Activated CD4-positive, alpha-beta memory T cell treated with anti-CD3 and anti-CD28 coated beads, Interleukin-2, amount 10 ng/mL, durations not matched to agents 7 days and 5 days (primary cell): ENCODE results near the gene SH3GL2. TPM values are rescaled to one million over a fixed set of nuclear protein-coding genes. Genes with fewer than 3 reads are reported as not detected.

Experiments used
- CTCF ChIA-PET: fragments of 350-600 bp; sonication (Branson Sonifier 250); formaldehyde crosslinking; loops from one replicate; lab custom pipeline; 2021; ENCODE audit warnings: antibody characterized with exemption, inconsistent platforms; lab: Charles Lee
- POLR2A ChIA-PET: fragments of 350-600 bp; sonication (Branson Sonifier 250); formaldehyde crosslinking; loops from one replicate; lab custom pipeline; 2021; ENCODE audit warnings: antibody characterized with exemption; lab: Charles Lee
- DNase-seq: peaks from one replicate; pipeline ENCODE4 v3.0.0-alpha.2; 2020
- H3K27ac Mint-ChIP-seq: one replicate; pipeline ENCODE4 v1.8.0; 2021; ENCODE audit warnings: mild to moderate bottlenecking, mixed read lengths
- H3K27me3 Mint-ChIP-seq: one replicate; pipeline ENCODE4 v1.8.0; 2021; ENCODE audit warnings: mixed read lengths
- H3K36me3 Mint-ChIP-seq: one replicate; pipeline ENCODE4 v1.8.0; 2021; ENCODE audit warnings: low read depth, mixed read lengths
- H3K4me1 Mint-ChIP-seq: one replicate; pipeline ENCODE4 v1.8.0; 2021; ENCODE audit warnings: mixed read lengths
- H3K4me3 Mint-ChIP-seq: one replicate; pipeline ENCODE4 v1.8.0; 2021; ENCODE audit warnings: mild to moderate bottlenecking, mixed read lengths
- H3K9me3 Mint-ChIP-seq: one replicate; pipeline ENCODE4 v1.8.0; 2021; ENCODE audit warnings: mixed read lengths
- total RNA-seq, 2 experiments: library from RNA; stranded (reverse); gene quantifications; one replicate each; pipeline ENCODE4 v1.2.3, GENCODE V29; 2021

The SH3GL2 gene
- total RNA-seq, 2 experiments from 2014 or later, result not detected

DNA sequence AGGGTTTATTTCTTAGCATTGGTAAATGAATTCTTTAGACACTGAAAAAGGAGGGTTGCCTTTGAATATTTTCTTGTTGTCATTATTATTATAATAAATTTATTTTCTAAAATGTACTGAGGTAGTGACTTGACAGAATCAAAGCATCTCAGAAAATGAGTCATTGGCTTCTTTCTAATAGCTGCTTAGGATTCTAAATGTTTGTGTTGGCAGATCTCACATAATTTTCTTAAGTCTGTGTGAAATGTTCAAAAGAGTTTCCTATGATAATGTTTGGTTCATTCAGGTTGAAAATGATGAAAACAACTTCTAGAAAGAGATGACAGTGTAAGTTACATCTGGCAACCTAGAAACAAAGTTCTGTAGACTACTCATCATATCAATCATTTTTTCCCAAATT lies 69.7 kb downstream of the SH3GL2 start:
- Mint-ChIP-seq H3K36me3 (no peaks in the 10 kb centered on the region), H3K27me3 (no peaks in the 10 kb centered on the region), H3K4me3 (no peak overlapping the region), H3K4me1 (no peaks in the 10 kb centered on the region), H3K27ac (no peak overlapping the region), H3K9me3 (peaks cover 6% of the 10 kb centered on the region)
- POLR2A ChIA-PET, result no interaction called here
- CTCF ChIA-PET, result no interaction called here
- DNase-seq, result no peak

DNA sequence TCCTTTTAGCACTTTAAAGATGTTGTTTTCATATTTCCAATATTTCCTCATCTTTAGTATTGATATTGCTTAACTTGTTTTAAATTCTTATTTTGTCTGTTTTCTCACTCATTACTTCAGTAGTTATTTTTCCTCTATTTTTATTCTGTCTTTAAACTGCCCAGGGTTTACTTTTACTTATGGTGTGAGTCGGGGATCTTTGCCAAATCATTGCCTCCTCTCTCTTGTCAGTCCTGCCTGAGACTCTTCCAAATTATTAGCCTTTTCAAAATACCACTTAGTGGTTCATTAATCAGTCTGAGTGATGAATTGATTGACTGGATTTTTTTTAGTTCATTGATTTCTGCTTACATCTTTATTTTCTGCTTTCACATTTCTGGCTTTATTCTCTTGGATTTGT lies 72.9 kb downstream of the SH3GL2 start:
- H3K36me3 Mint-ChIP-seq, result no peaks in the 10 kb centered on the region

DNA sequence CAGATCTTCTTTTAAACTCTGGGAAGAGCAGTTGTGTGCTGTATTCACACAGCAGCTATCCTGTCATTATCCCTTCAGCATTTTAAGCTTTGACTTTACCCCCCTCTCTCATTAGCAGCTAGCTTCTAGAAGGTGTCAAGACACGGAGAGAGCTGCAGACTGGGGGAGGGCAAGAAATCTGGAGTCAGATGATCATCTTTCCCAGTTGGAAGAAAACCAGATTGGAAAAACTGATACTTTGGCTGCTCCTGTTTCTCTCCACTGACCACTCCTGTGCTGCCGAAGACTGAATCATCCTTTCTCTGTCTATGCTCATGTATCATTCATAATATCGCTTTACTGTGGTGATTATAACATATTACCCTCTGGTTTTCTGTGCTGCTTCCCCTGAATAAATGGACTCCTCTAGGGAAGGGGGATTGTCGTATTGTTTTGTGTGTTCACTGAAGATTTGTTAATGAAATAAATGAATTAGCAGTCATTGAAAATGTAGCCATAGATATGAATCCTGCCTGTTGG lies 75.1 kb downstream of the SH3GL2 start:
- POLR2A ChIA-PET, result no interaction called here
- no peaks in the 10 kb centered on the region for H3K36me3 Mint-ChIP-seq
- H3K27ac Mint-ChIP-seq, result no peak overlapping the region
- peaks cover 2% of the 10 kb centered on the region for H3K9me3 Mint-ChIP-seq
- H3K4me1 Mint-ChIP-seq, result no peaks in the 10 kb centered on the region
- CTCF ChIA-PET, result no interaction called here
- H3K4me3 Mint-ChIP-seq, result no peak overlapping the region
- no peak for DNase-seq
- no peaks in the 10 kb centered on the region for H3K27me3 Mint-ChIP-seq

More for the DNA sequence above, 72.9 kb downstream of the SH3GL2 start:
- CTCF ChIA-PET, result no interaction called here
- Mint-ChIP-seq H3K4me3 (no peak overlapping the region), H3K27me3 (no peaks in the 10 kb centered on the region), H3K4me1 (no peaks in the 10 kb centered on the region), H3K27ac (no peak overlapping the region), H3K9me3 (peaks cover 4% of the 10 kb centered on the region)
- POLR2A ChIA-PET, result no interaction called here
- DNase-seq, result no peak

DNA sequence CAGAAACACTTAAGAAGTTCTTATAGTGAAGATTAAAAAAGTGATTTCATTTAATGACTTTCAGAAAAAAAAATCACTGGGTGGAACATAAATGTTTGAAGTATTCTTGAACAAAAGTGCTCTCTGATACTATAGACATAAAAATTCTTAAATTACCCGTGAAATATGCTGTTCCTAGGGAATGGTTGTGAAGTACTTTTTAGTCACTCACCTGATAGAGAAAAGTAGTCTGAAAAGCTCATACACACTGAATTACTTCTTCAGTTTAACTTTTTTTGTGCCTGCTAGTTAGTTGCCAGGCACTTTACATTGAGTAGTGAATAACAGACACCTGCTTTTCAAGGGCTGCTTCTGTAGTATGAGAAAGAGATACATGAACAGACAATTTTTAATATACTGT lies 78.0 kb downstream of the SH3GL2 start:
- ChIA-PET POLR2A (no interaction called here), CTCF (no interaction called here)
- no peaks in the 10 kb centered on the region for H3K36me3 Mint-ChIP-seq
- no peak for DNase-seq
- no peaks in the 10 kb centered on the region for H3K27me3 Mint-ChIP-seq
- H3K4me3 Mint-ChIP-seq, result no peak overlapping the region
- peaks cover 4% of the 10 kb centered on the region for H3K9me3 Mint-ChIP-seq
- H3K4me1 Mint-ChIP-seq, result no peaks in the 10 kb centered on the region
- no peak overlapping the region for H3K27ac Mint-ChIP-seq

DNA sequence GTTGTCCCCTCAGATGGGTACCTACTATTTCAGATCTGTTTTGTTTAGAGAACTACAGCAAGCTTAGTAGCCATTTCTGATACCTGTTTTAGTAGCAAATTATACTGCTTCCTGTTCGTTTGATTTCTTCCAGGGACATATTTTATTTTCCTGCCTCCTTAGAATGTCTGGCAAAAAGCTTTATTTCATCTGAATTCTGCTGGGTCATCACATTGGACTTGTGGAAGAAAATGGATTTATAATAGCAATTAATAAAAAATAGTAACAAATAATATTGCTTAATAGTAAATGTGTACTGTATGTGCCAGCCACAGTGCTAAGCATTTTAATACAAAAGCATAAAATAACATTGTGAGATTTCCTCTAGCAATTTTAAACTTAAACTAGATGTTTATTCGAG lies 79.4 kb downstream of the SH3GL2 start:
- no peak for DNase-seq

DNA sequence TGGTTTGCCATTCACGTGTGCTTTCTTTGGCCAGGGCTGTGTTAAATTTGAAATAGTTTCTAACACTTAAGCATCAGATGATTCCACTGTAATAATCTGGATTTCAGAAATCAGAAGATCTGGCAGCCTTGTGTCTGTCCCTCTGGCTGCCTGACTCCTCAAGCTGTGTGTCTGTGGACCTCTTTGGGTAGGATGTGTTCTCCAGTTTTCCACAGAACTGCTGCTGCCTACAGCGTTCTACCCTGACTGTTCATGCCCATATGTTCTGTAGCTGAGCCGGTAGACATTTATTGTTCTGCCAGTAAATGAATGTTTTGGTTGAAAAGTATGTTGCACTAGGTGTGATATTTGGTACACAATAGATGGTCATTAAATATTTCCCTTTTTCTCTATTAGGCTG lies 81.3 kb downstream of the SH3GL2 start:
- H3K4me3 Mint-ChIP-seq, result no peak overlapping the region
- no peaks in the 10 kb centered on the region for H3K27me3 Mint-ChIP-seq
- no peaks in the 10 kb centered on the region for H3K36me3 Mint-ChIP-seq
- H3K27ac Mint-ChIP-seq, result no peak overlapping the region
- peaks cover 3% of the 10 kb centered on the region for H3K9me3 Mint-ChIP-seq
- H3K4me1 Mint-ChIP-seq, result no peaks in the 10 kb centered on the region
- CTCF ChIA-PET, result no interaction called here
- DNase-seq, result no peak
- POLR2A ChIA-PET, result no interaction called here

More for the DNA sequence above, 79.4 kb downstream of the SH3GL2 start:
- no peak overlapping the region for H3K27ac Mint-ChIP-seq
- H3K4me1 Mint-ChIP-seq, result no peaks in the 10 kb centered on the region
- ChIA-PET POLR2A (no interaction called here), CTCF (no interaction called here)
- H3K4me3 Mint-ChIP-seq, result no peak overlapping the region
- no peaks in the 10 kb centered on the region for H3K36me3 Mint-ChIP-seq
- no peaks in the 10 kb centered on the region for H3K27me3 Mint-ChIP-seq
- peaks cover 4% of the 10 kb centered on the region for H3K9me3 Mint-ChIP-seq

DNA sequence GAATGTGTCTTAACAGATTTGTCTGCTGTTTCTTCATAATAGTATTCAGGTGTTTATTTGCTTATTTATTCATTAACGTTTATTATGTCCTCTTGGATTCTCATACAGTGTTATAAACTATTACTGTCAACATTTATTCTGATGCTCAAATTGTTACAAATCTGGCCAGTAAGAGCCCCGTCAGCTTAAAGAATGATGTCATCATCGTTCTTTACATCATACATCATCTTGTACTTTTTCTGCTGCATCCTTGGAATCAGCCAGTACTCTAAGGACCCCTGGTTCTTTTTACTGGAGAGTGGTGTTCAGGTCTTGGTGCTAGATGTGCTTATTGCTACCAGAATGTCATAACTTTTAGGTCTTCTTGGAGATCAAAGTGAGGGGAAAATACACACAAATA lies 86.6 kb downstream of the SH3GL2 start:
- no peak overlapping the region for H3K27ac Mint-ChIP-seq
- CTCF ChIA-PET, result no interaction called here
- H3K9me3 Mint-ChIP-seq, result no peaks in the 10 kb centered on the region
- POLR2A ChIA-PET, result no interaction called here
- H3K4me3 Mint-ChIP-seq, result no peak overlapping the region
- H3K27me3 Mint-ChIP-seq, result no peaks in the 10 kb centered on the region
- no peaks in the 10 kb centered on the region for H3K36me3 Mint-ChIP-seq
- no peak for DNase-seq
- H3K4me1 Mint-ChIP-seq, result no peaks in the 10 kb centered on the region

DNA sequence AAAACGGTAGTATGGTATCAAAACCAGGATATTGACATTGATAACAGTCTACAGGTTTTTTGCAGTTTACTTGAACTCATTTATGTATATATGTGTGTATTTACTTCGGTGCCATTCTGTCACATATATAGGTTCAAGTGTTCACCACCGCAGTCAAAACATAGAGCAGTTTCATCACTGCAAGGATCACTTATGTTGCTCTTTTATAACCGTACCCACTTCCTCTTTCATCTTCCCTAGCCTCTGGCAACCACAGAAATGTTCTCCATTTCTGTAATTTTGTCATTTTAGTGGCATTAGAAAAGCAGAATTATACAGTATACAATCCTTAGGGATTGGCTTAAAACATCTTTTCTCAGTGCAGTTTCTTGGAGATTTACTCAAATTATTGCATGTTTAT lies 90.3 kb downstream of the SH3GL2 start:
- H3K4me3 Mint-ChIP-seq, result no peak overlapping the region
- no peak overlapping the region for H3K27ac Mint-ChIP-seq
- peaks cover 6% of the 10 kb centered on the region for H3K9me3 Mint-ChIP-seq
- CTCF ChIA-PET, result no interaction called here
- no peak for DNase-seq
- H3K27me3 Mint-ChIP-seq, result no peaks in the 10 kb centered on the region
- POLR2A ChIA-PET, result no interaction called here
- no peaks in the 10 kb centered on the region for H3K36me3 Mint-ChIP-seq
- no peaks in the 10 kb centered on the region for H3K4me1 Mint-ChIP-seq

DNA sequence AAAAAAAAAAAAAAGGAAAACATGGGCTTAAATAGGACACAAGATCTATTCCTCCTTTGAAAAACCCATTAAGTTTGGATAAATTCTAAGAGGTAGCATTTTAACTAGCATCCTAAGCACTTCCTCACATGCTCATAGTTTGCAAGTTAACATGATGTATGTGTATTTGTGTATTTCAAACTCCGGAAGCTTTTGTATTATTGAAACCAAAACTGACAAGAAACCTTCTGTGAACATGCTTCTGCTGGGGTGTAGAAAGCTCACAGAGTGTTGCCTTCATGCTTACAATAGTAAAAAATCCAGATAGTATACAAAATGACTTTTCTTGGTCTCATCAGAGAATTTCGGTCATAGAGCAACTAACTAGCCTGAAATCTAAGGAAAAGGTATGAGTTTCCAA lies 103.8 kb downstream of the SH3GL2 start:
- ChIA-PET CTCF (no interaction called here), POLR2A (no interaction called here)
- H3K4me3 Mint-ChIP-seq, result no peak overlapping the region
- no peak for DNase-seq
- no peak overlapping the region for H3K27ac Mint-ChIP-seq
- H3K36me3 Mint-ChIP-seq, result no peaks in the 10 kb centered on the region
- no peaks in the 10 kb centered on the region for H3K27me3 Mint-ChIP-seq
- peaks cover 5% of the 10 kb centered on the region for H3K9me3 Mint-ChIP-seq
- H3K4me1 Mint-ChIP-seq, result no peaks in the 10 kb centered on the region

DNA sequence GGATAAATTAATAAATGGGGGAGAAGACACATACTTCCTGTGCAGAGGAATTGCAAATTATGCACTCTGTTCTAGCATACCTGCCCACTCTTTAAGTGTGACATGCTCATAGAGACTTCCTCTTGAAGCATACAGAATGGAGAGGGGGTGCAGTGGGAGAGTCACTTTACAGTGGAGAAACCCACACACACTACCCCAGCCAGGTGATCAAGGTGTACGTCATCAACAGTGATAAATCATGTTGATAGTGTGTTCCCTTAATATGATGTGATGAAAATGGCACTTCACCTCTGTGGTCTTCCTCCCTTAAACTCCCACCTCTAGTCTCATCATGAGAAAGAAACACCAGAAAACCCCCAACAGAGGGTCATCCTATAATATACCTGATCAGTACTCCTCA lies 110.0 kb downstream of the SH3GL2 start:
- H3K4me3 Mint-ChIP-seq, result no peak overlapping the region
- no peak for DNase-seq
- H3K4me1 Mint-ChIP-seq, result no peaks in the 10 kb centered on the region
- H3K9me3 Mint-ChIP-seq, result peaks cover under 1% of the 10 kb centered on the region
- ChIA-PET POLR2A (no interaction called here), CTCF (no interaction called here)
- H3K27me3 Mint-ChIP-seq, result no peaks in the 10 kb centered on the region
- no peak overlapping the region for H3K27ac Mint-ChIP-seq
- no peaks in the 10 kb centered on the region for H3K36me3 Mint-ChIP-seq

DNA sequence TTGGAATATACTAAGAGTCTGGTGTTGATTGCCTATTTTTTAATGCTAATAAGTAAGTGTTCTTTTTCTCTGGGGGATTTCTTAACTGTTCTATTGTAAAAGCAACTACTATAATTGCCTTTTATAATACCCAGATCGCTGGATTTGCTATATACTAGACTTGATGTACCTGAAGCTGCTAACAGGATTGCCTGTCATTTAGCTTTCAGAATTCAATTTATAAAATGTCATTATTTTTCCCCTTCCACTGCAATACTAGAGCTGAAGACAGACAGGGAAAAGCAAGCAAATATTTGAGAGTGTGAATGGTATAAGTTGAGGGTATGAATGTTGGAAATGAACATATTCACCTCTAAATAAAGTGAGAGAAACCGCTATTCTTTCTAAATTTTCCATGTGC lies 115.5 kb downstream of the SH3GL2 start:
- DNase-seq, result no peak
- Mint-ChIP-seq H3K27ac (no peak overlapping the region), H3K4me3 (no peak overlapping the region), H3K9me3 (peaks cover 5% of the 10 kb centered on the region), H3K27me3 (no peaks in the 10 kb centered on the region), H3K36me3 (no peaks in the 10 kb centered on the region), H3K4me1 (no peaks in the 10 kb centered on the region)
- ChIA-PET CTCF (no interaction called here), POLR2A (no interaction called here)

DNA sequence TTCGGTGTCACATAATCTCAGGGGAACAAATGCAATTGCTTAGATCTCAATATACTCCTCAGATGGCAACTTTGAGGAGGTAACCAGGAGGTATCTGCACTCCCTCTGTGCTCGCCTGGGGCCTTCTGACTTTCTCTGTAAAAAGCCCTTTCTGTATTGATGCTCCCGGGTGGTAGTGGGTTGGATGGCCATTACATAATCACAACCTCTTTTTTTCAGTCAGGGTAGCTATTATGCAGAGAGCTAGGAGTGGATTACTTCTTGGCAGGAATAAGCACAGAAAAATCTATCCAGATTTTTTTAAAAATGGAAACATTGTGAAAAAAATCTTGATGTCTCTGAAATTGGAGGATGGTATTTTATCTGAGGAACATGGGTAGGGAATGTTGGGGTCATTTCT lies 116.6 kb downstream of the SH3GL2 start:
- Mint-ChIP-seq H3K9me3 (peaks cover 5% of the 10 kb centered on the region), H3K27ac (no peak overlapping the region), H3K4me1 (no peaks in the 10 kb centered on the region), H3K36me3 (no peaks in the 10 kb centered on the region), H3K4me3 (no peak overlapping the region), H3K27me3 (no peaks in the 10 kb centered on the region)
- DNase-seq, result no peak
- CTCF ChIA-PET, result interaction anchor here (0.6 kb wide), 1 partner anchor 287 kb away, joined by 5 read pairs; no protein-coding TSS in a partner anchor
- POLR2A ChIA-PET, result no interaction called here

DNA sequence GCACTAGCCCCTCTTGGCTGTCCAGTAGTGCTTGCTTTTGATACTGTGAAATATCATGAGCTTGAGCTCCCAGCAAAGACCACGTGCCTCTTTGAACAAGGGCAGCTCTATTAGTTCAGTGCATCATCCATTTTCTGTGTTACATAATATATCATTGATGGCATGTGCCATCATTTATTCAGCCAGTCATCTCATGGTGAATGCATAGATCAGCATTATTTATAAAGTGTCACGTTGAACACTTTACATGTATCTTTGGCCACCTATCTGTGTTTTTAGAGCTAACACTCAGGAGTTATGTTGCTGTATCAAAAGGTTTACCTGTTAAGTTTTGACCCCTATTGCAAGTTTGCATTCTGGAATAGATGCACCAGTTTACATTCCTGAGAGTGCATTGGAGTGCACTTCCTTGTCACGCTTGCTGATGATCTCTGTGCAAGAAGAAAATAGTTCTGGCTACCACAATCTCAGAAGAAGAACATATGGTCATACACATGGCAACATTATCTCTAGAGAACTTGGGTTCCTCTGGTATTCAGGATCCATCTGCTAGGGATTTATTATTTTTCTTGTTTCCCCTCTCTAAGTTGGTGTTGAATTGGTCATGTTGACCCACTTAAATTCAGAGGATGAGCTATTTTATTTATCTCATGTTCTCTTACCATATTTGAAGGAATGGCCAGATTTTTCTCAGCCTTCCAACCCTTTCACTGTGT lies 120.9 kb downstream of the SH3GL2 start:
- Mint-ChIP-seq H3K36me3 (no peaks in the 10 kb centered on the region), H3K27ac (no peak overlapping the region), H3K9me3 (peaks cover 5% of the 10 kb centered on the region), H3K4me1 (no peaks in the 10 kb centered on the region), H3K27me3 (no peaks in the 10 kb centered on the region), H3K4me3 (no peak overlapping the region)
- ChIA-PET CTCF (no interaction called here), POLR2A (no interaction called here)
- no peak for DNase-seq

DNA sequence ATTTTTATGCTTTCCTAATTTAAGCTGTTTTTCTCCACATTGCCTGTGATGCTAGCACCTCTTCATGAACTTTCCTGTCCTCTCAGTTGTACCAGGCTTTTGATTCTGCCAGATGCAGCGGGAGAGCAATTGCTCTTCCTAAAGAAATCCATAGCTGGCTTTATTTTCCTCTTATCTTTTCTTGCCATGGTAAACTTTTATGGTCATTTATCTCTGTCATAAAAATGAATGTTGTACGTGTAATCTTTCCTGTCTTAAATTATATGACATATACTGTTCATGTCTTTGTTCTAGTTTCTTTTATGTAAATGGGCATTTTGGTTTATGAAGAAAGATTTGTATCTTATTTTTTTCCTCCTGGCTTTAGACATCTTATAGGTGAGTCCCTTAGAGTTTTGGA lies 127.5 kb downstream of the SH3GL2 start:
- Mint-ChIP-seq H3K36me3 (no peaks in the 10 kb centered on the region), H3K4me1 (no peaks in the 10 kb centered on the region), H3K27me3 (no peaks in the 10 kb centered on the region), H3K27ac (no peak overlapping the region), H3K9me3 (no peaks in the 10 kb centered on the region), H3K4me3 (no peak overlapping the region)
- ChIA-PET CTCF (no interaction called here), POLR2A (no interaction called here)
- no peak for DNase-seq
